ENCODE results near the gene BCL7B.
A peak's percentile ranks its signal among the peaks of the same experiment; 100 is the strongest.
"Not testable (repeated sequence)": the region's sequence is repeated elsewhere in the genome, so short reads cannot be mapped to it uniquely, and the experiment has no call there.

The BCL7B gene

DNA sequence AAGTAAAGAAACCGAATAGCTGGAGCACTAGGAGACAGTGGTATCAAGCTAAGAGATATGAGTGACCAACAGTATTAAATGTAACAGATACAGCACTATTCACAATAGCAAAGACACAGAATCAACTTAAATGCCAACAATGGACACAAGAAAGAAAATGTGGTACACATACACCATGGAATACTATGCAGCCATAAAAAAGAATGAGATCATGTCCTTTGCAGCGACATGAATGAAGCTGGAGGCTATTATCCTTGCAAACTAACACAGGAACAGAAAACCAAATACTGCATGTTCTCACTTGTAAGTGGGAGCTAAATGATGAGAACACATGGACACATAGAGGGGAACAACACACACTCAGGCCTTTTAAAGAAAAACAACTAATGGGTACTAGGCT, 62.0 kb downstream of the BCL7B start:
- DNase-seq (ENCODE audit: low spot score) = not testable (repeated sequence)

DNA sequence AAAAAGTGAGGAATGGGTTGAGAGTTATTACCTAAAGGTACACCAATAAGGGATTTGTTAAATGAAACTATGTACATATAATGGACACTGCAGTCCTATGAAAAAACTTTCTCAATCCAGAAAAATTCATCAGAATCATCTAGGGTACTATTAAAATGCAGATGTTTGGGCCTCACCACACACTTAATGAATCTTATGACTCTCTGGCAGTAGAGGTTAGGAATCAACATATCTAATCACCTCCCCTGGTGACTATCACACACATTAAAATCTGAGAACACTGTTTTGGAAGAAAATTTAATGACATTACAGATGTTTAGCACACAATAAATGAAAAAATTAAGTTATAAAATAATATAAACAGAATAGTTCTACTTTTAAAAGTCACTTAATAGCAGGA, 67.5 kb downstream of the BCL7B start:
- DNase-seq (ENCODE audit: low spot score) = no peak

DNA sequence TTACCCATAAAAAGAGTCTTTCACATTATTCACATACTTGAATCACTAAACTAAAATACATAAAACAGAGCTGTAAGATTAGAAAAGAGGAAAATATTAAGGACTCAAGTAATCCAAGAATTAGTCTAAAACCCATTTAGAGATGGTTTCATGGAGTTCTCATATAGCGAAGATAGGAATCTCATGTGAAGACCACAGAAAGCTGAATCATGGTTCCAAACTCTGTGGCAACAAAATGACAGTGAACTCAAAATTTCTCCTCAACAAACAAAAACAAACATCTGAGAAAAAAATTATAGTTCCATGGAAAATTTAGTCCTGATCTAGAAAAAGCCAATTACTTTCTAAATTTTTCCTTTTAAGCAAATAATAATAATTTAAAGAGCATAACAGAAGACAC, 70.0 kb downstream of the BCL7B start:
- peak; percentile 8 for DNase-seq (ENCODE audit: low spot score)

All from hepatic stellate cell (primary cell).